ENCODE results near the gene MYT1.
"Not testable (repeated sequence)": the region's sequence is repeated elsewhere in the genome, so short reads cannot be mapped to it uniquely, and the experiment has no call there.

Gene MYT1

DNA sequence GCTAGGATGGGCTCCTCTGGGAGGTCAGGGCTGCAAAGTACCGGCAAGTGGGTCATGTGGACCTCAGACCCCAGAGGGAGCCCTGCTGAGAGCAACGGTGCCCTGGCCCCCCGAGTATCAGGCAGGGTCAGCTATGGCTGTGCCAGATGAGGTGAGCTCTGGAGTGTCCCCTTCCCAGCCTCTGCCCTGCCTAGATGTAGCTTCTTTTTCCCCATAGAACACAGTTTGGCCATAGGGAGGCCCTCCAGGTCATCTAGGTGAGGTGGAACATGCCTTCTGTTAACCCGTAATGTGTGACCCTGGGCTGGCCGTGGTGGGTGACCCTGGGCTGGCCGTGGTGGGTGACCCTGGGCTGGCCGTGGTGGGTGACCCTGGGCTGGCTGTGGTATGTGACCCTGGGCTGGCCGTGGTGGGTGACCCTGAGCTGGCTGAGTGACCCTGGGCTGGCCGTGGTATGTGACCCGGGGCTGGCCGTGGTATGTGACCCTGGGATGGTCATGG is 70.1 kb downstream of the MYT1 start:
- no peak for DNase-seq (ENCODE audit: low read depth)

DNA sequence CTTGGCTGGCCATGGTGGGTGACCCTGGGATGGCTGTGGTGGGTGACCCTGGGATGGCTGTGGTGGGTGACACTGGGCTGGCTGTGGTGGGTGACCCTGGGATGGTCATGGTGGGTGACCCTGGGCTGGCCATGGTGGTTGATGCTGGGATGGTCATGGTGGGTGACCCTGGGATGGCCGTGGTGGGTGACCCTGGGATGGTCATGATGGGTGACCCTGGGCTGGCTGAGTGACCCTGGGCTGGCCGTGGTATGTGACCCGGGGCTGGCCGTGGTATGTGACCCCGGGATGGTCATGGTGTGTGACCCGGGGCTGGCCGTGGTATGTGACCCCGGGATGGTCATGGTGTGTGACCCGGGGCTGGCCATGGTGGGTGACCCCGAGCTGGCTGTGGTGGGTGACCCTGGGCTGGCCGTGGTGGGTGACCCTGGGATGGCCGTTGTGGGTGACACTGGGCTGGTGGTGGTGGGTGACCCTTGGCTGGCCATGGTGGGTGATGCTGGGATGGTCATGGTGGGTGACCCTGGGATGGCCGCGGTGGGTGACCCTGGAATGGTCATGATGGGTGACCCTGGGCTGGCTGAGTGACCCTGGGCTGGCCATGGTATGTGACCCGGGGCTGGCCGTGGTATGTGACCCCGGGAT is 70.8 kb downstream of the MYT1 start:
- not testable (repeated sequence) for DNase-seq (ENCODE audit: low read depth)

GRCh38 chr20:64236137-64237088 is 72.2 kb downstream of the MYT1 start:
- no peak for DNase-seq (ENCODE audit: low read depth)

GRCh38 chr20:64237316-64237715 is 73.1 kb downstream of the MYT1 start:
- no peak for DNase-seq (ENCODE audit: low read depth)

DNA sequence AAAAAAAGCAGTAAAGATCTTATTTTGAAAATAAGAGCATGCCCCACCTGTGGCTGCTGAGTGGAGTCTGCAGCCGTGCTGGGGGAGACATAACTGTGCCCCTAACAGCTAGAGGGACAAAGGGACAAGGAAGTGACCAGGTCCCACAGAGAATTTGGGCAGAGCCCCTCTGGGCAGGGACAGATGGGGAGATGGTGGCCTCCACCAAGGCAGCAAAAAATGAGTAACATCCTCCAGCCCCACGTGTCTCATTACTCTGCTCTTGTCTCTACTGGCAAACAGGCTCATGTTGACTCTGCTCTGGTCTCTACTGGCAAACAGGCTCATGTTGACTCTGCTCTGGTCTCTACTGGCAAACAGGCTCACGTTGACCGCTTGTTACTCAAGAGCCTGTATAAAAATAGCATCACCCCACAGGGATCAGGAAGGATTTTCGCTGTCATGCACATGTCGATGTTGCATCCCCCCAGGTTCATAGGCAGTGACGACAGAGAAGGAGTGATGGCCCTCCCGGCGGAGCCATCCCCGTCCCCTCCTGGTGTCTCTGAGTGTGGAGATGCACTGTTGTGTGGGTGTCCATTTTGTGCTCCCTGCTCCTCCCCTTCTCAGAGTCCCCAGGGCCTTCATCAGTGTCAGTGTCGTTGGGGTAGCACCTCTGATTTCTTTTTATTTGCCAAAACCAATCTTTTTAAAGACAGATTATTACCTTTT is 74.0 kb downstream of the MYT1 start:
- no peak for DNase-seq (ENCODE audit: low read depth)

DNA sequence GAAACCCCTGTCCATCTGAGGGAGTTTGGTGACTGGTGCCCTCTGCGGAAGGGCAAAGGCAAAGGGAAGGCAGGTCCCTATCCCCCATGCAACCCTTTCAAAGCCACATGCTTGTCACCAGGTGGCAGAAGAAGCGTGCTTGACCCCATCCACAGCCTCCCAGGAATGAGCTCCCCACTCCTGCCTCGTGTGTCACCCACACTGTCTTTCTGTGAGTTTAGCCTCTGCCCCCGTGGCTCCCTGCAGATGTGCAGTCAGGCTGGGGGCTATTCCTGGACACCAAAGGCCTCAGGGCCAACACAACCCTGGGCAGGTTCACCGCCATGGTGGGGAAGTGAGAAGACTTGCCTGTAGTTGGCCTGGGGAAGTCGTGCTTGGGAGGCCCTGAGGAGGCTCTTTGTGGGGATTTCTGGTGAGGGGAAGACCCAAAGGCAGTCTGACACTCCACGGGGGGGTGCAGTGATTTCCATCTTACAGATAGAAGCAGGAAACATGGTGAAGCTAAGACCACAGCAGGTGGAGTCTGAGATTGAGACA is 74.7 kb downstream of the MYT1 start:
- DNase-seq (ENCODE audit: low read depth) = no peak

DNA sequence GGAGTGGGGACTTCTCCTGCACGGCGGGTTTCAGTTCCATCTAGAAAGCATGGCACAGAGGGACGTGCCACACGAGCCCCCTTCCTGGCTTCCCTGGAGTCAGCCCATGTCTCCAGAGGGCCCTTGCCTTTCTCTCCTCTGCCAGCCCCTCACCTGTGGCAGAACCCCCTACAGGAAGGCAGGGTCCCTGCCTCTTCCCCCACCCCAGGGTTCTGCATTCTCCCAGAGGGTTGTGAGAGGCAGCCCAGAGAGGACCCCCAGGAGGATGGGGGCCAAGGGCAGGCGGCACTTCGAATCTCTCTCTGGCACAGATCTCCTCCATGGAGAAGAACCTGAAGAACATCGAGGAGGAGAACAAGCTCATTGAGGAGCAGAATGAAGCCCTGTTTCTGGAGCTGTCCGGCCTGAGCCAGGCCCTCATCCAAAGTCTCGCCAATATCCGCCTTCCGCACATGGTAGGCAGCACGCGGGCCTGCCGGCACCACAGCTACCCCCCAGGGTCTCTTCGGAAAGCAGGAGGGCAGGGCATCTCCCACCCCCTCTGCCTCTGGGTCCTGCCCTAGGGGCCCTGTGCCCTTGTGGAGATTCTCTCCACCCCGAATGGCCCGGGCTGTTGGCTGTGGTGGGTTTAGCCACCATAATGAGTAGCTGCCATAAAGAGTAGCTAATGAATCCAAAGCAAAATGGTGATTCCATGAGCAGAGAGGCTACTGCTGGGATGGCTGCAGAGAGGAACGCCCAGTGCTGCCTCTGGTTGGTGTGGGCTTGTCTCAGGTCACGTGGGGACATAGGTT is 75.4 kb downstream of the MYT1 start:
- no peak for DNase-seq (ENCODE audit: low read depth)

DNA sequence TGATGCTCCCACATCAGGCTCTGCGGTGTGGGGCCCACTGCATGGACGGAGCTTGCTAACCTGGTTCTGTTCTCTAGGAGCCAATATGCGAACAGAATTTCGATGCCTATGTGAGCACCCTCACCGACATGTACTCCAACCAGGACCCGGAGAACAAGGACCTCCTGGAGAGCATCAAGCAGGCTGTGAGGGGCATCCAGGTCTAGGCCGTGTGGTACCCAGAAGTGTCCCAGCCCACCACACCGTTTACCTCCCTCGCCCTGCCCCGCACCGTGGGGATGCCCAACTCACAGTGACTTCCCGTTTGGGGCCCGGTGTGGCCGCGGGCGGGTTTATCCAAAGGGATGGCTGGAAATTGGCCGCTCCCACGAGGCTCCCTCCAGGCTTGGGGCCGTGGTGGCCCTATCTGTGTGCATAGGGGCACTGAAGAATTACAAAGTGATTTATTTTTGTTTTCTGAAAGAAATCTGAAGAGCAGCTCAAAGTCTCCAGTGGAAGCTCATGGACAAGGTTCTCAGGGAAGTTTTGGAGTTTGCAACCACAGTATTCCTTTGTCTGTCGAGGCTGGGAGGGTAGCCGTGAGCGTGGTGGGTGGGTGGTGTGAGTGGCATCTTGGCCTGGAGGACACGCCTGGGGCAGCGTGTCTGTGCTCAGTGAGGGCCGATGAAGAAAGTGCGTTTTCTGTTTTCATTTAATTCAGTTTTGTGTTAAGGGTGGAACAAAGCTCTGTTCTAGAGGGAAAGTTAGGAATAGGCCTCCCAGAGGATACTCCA is 76.2 kb downstream of the MYT1 start:
- no peak for DNase-seq (ENCODE audit: low read depth)

- DNase-seq (ENCODE audit: low read depth) = no peak
These were observed 76.8 kb downstream of the MYT1 start for GRCh38 chr20:64241061-64241460.

DNA sequence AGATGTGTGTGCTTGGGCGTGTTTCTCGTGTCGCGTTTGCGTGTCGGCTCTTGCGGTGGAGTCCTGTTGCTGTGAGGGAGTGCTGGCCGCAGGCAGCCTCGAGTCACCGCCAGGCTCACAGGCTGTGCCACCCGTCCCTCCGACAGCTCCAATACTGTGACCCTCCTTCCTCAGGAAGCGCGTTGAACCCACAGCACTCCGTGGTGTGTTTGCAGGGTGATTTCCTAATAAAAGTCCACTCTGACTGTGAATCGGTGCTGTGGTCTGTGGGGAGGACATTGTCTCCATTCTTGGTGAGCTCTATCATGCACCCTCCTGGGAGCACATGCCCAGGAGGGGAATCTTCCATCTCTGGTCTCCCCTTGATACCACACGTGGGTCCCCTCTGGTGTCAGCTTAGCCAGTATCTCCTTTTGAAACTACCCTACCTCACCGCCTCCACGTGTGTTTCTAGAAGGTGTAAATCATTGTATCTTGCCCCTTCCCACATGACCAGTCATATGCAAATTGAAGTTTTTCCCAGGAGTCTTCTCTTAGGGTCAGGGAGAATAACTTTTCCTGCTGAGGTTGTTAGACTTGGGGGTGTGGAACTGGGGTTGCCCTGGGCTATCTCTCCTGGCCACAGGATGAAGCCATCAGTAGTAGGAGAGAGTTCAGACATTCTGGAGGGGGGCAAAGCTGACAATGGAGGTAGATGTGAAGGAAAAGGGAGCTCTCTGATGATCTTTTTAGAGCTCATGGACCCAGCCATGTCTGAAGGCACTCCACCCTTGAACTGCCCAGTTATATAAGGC is 77.9 kb downstream of the MYT1 start:
- DNase-seq (ENCODE audit: low read depth) = no peak

- DNase-seq (ENCODE audit: low read depth) = no peak
These were observed 78.7 kb downstream of the MYT1 start for GRCh38 chr20:64242797-64243475.

GRCh38 chr20:64244281-64244805 is 80.1 kb downstream of the MYT1 start:
- no peak for DNase-seq (ENCODE audit: low read depth)

GRCh38 chr20:64244870-64245603 is 80.8 kb downstream of the MYT1 start:
- DNase-seq (ENCODE audit: low read depth) = no peak

- DNase-seq (ENCODE audit: low read depth) = no peak
These were observed 81.7 kb downstream of the MYT1 start for GRCh38 chr20:64245746-64246595.

DNA sequence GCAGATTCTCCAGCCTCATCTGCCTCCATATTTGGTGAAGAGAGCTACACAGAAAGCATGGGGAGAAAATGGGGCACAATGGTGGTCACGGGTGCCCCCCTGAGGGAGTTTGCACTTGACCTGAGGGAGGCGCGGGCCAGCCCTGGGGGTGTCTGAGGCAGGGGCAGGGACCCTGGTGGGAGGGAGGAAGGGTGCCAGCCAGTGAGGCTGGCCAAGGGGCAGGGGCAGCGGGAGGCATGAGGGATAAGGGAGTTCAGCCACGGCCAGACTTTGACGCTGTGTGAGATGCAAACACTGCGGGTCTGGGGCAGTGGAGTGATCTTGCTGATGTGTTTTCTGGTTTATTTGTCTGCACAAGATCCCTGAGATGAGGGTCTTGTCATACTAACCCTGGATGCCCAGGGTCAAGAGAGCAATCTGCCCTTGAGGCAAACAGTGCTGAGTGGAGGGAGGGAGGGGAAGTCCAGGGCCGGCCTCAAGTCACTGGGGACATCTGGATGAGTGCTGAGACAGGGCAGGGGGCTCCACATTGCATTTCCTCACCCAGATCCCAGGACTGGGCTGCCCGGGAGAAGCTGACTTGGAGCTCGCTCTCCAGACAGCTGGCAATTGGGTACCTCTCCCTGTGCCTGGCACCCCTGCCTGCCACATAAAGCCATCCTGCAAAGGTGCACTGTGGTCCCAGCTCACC is 82.5 kb downstream of the MYT1 start:
- no peak for DNase-seq (ENCODE audit: low read depth)

- no peak for DNase-seq (ENCODE audit: low read depth)
These were observed 83.0 kb downstream of the MYT1 start for GRCh38 chr20:64247307-64247618.
